SK-N-SH (cell line): Measurements from ENCODE around the gene NOTUM. TPM values are rescaled to one million over a fixed set of nuclear protein-coding genes. Genes with fewer than 3 reads are reported as not detected.

ENCODE experiments used
- CTCF ChIA-PET: fragments of 300-600, 350-600 bp; formaldehyde crosslinking; extraction: SDS; loops from one replicate; lab custom pipeline; 2021; lab: Yijun Ruan, JAX
- POLR2A ChIA-PET: fragments of 350-600 bp; sonication (Branson Sonifier 250); formaldehyde crosslinking; extraction: SDS; loops from one replicate; lab custom pipeline; 2020; ENCODE audit warnings: antibody characterized with exemption, inconsistent platforms; lab: Yijun Ruan, JAX
- DNase-seq: peaks from one replicate; pipeline ENCODE4 v3.0.0; 2012
- H2AFZ ChIP-seq: fragments of 200-600 bp; sonication (generic); 2 replicates; pipeline ENCODE4 v1.8.1; 2016; ENCODE audit warnings: antibody characterized with exemption, mild to moderate bottlenecking, low read depth
- H3F3A ChIP-seq: fragments of 200-600 bp; sonication (generic); replicated peaks from 2 replicates; pipeline ENCODE3; 2016; ENCODE audit warnings: antibody characterized with exemption, mild to moderate bottlenecking; ENCODE audit not compliant: insufficient read depth
- H3K27ac ChIP-seq, 2 experiments: fragments of 200-500 bp in 1 of 2; fragments of 200-600 bp in 1 of 2; sonication (Bioruptor generic) in 1 of 2; sonication (generic), shearing (Covaris generic) in 1 of 2; 2 replicates each; pipeline versions ENCODE4 v1.5.1 to v1.6.1; 2014 to 2016; ENCODE audit warnings: low read depth in 2 of 2, inconsistent platforms in 1 of 2, low read length in 1 of 2, mild to moderate bottlenecking in 1 of 2, mixed read lengths in 1 of 2
- H3K27me3 ChIP-seq: fragments of 200-600 bp; sonication (generic), shearing (Covaris generic); 2 replicates; pipeline ENCODE4 v1.6.1; 2016; ENCODE audit warnings: mixed run types; ENCODE audit not compliant: insufficient read depth
- H3K36me3 ChIP-seq, 2 experiments: fragments of 200-500 bp in 1 of 2; fragments of 200-600 bp in 1 of 2; sonication (Bioruptor generic) in 1 of 2; sonication (generic) in 1 of 2; replicated peaks in 1 of 2; 2 replicates each; pipeline versions ENCODE3 to v1.5.1; 2014 to 2016; ENCODE audit warnings: low read length in 1 of 2, mild to moderate bottlenecking in 1 of 2; ENCODE audit not compliant: insufficient read depth in 2 of 2, control insufficient read depth in 1 of 2
- H3K4me1 ChIP-seq, 2 experiments: fragments of 200-500 bp in 1 of 2; fragments of 200-600 bp in 1 of 2; sonication (Bioruptor generic) in 1 of 2; sonication (generic), shearing (Covaris generic) in 1 of 2; 2 replicates each; pipeline versions ENCODE4 v1.5.1 to v1.6.1; 2014 to 2016; ENCODE audit warnings: low read depth in 1 of 2, low read length in 1 of 2, mixed run types in 1 of 2; ENCODE audit not compliant: insufficient read depth in 2 of 2, control insufficient read depth in 1 of 2
- H3K4me2 ChIP-seq: fragments of 200-600 bp; sonication (generic), shearing (Covaris generic); 2 replicates; pipeline ENCODE4 v1.6.1; 2017; ENCODE audit warnings: mixed run types
- H3K4me3 ChIP-seq, 2 experiments: fragments of 200-500 bp in 1 of 2; fragments of 200-600 bp in 1 of 2; sonication (Bioruptor generic) in 1 of 2; sonication (generic), shearing (Covaris generic) in 1 of 2; 2 replicates each; pipeline versions ENCODE4 v1.5.1 to v1.8.1; 2014 to 2016; ENCODE audit warnings: low read depth in 2 of 2, inconsistent platforms in 1 of 2, low read length in 1 of 2, mild to moderate bottlenecking in 1 of 2, mixed read lengths in 1 of 2, moderate library complexity in 1 of 2
- H3K79me2 ChIP-seq: fragments of 200-600 bp; sonication (generic); 2 replicates; pipeline ENCODE4 v1.8.1; 2017; ENCODE audit warnings: mild to moderate bottlenecking; ENCODE audit not compliant: insufficient read depth
- H3K9ac ChIP-seq: fragments of 200-600 bp; sonication (generic); 2 replicates; pipeline ENCODE4 v1.6.1; 2017; ENCODE audit warnings: mixed run types
- H3K9me2 ChIP-seq: fragments of 200-600 bp; sonication (generic); 2 replicates; pipeline ENCODE4 v1.6.1; 2017; ENCODE audit warnings: mixed run types
- H3K9me3 ChIP-seq: fragments of 200-600 bp; sonication (generic); 2 replicates; pipeline ENCODE4 v1.6.1; 2017; ENCODE audit warnings: mixed run types, mild to moderate bottlenecking, moderate library complexity
- H4K20me1 ChIP-seq: fragments of 200-600 bp; sonication (generic); 2 replicates; pipeline ENCODE4 v1.6.1; 2017; ENCODE audit warnings: mild to moderate bottlenecking, mixed run types; ENCODE audit not compliant: insufficient read depth
- CHD2 ChIP-seq: fragments of 150-350 bp; IDR thresholded peaks from 2 replicates; pipeline ENCODE4 v1.6.1; 2018; ENCODE audit warnings: low read length; ENCODE audit not compliant: partially characterized antibody
- ELF1 ChIP-seq: IDR thresholded peaks from 2 replicates; pipeline ENCODE4 v1.4.0; 2012
- EP300 ChIP-seq, 2 experiments: IDR thresholded peaks; 2 replicates each; pipeline versions ENCODE4 v1.4.0 to v1.6.1; 2012; ENCODE audit warnings: borderline replicate concordance in 1 of 2, low read depth in 1 of 2, low read length in 1 of 2
- FOSL2 ChIP-seq: IDR thresholded peaks from 2 replicates; pipeline ENCODE4 v1.4.0; 2012; ENCODE audit warnings: low read depth, mild to moderate bottlenecking, moderate library complexity, borderline replicate concordance
- GATA2 ChIP-seq: sonication (generic); formaldehyde crosslinking; IDR thresholded peaks from 2 replicates; pipeline ENCODE4 v1.5.0; 2020; ENCODE audit warnings: mild to moderate bottlenecking, missing genetic modification reagents
- JUND ChIP-seq: IDR thresholded peaks from 2 replicates; pipeline ENCODE4 v1.4.0; 2012
- MEF2A ChIP-seq: IDR thresholded peaks from 2 replicates; pipeline ENCODE4 v1.4.0; 2012; ENCODE audit warnings: low read depth, borderline replicate concordance
- NRF1 ChIP-seq: IDR thresholded peaks from 2 replicates; pipeline ENCODE4 v1.6.1; 2012; ENCODE audit warnings: low read depth, mild to moderate bottlenecking, low read length
- PBX3 ChIP-seq: IDR thresholded peaks from 2 replicates; pipeline ENCODE4; 2012
- RAD21 ChIP-seq: IDR thresholded peaks from 2 replicates; pipeline ENCODE4 v1.6.1; 2012; ENCODE audit warnings: mild to moderate bottlenecking, low read length
- RXRA ChIP-seq: IDR thresholded peaks from 2 replicates; pipeline ENCODE4 v1.4.0; 2012; ENCODE audit warnings: low read depth, mild to moderate bottlenecking, borderline replicate concordance
- SMC3 ChIP-seq: IDR thresholded peaks from 2 replicates; pipeline ENCODE4 v1.6.1; 2012; ENCODE audit warnings: low read depth, low read length, improper control_type of control experiment
- TEAD4 ChIP-seq: IDR thresholded peaks from 2 replicates; pipeline ENCODE4 v1.4.0; 2012; ENCODE audit warnings: mild to moderate bottlenecking, borderline replicate concordance; ENCODE audit not compliant: insufficient read depth
- USF1 ChIP-seq: IDR thresholded peaks from 2 replicates; pipeline ENCODE4 v1.4.0; 2012; ENCODE audit warnings: low read depth, borderline replicate concordance
- ZBTB33 ChIP-seq: IDR thresholded peaks from 2 replicates; pipeline ENCODE4 v1.4.0; 2012; ENCODE audit warnings: low read depth, borderline replicate concordance
- WGBS: methylation state at CpG from one replicate; pipeline ENCODE4 v1.1.6; 2017; ENCODE audit warnings: low lambda C conversion rate; 5-methylcytosine and 5-hydroxymethylcytosine counted together
- polyA plus RNA-seq, 3 experiments: library from polyadenylated mRNA; depleted of rRNA; stranded (reverse); fragments of >200 nt; gene quantifications; 2 replicates each; pipeline ENCODE4 v1.2.3, GENCODE V29; 2012
- TF ChIP-seq, protein P1 (sequence below): fragments of 150-350 bp; IDR thresholded peaks from 2 replicates; pipeline ENCODE4 v1.6.1; 2016; ENCODE audit warnings: mild to moderate bottlenecking, low read depth, low read length
- TF ChIP-seq, protein P2 (sequence below): fragments of 200-600 bp; sonication (generic); IDR thresholded peaks from 2 replicates; pipeline ENCODE4 v1.6.1; 2017; ENCODE audit warnings: antibody characterized with exemption, mild to moderate bottlenecking, moderate library complexity

Gene NOTUM
- polyA plus RNA-seq, 1 of the 3 experiments (the other 2 are of a cell fraction): 0.33 TPM

- ChIA-PET POLR2A (interaction anchor here (0.8 kb wide), 1 partner anchor 23 kb away, joined by 3 read pairs; the partner anchor contains the start of gene PYCR1), CTCF (interaction anchor here (0.5 to 3.8 kb wide), 10 partner anchors 10 to 203 kb away, joined by 3 to 22 read pairs (median 4); partner anchors contain the start of genes DCXR and MAFG)
- Histone ChIP-seq H3K36me3 (peaks cover 21 to 52% of the 10 kb centered on the region in 2 experiments), H3K27me3 (no peaks in the 10 kb centered on the region), H2AFZ (no peak overlapping the region), H3K79me2 (peaks cover 45% of the 10 kb centered on the region), H3K4me2 (no peak overlapping the region), H3K9me2 (no peaks in the 10 kb centered on the region), H3F3A (peaks cover 25% of the 10 kb centered on the region), H3K4me3 (no peak overlapping the region), H3K4me1 (peaks cover 15 to 35% of the 10 kb centered on the region in 2 experiments), H3K27ac (no peak overlapping the region), H4K20me1 (peaks cover 47% of the 10 kb centered on the region), H3K9ac (no peak overlapping the region), H3K9me3 (no peaks in the 10 kb centered on the region)
- no peak for TF ChIP-seq FOSL2
- no peak for TF ChIP-seq SMC3
- no peak for TF ChIP-seq RAD21
- TF ChIP-seq PBX3: no peak
- TF ChIP-seq CHD2: no peak
- TF ChIP-seq, protein P1, sequence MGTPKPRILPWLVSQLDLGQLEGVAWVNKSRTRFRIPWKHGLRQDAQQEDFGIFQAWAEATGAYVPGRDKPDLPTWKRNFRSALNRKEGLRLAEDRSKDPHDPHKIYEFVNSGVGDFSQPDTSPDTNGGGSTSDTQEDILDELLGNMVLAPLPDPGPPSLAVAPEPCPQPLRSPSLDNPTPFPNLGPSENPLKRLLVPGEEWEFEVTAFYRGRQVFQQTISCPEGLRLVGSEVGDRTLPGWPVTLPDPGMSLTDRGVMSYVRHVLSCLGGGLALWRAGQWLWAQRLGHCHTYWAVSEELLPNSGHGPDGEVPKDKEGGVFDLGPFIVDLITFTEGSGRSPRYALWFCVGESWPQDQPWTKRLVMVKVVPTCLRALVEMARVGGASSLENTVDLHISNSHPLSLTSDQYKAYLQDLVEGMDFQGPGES: no peak
- TF ChIP-seq EP300 (IDR thresholded peaks at IDR 0.05; ENCODE audit: borderline replicate concordance in 1 of 2, low read depth in 1 of 2, low read length in 1 of 2): no peak
- TF ChIP-seq, protein P2, sequence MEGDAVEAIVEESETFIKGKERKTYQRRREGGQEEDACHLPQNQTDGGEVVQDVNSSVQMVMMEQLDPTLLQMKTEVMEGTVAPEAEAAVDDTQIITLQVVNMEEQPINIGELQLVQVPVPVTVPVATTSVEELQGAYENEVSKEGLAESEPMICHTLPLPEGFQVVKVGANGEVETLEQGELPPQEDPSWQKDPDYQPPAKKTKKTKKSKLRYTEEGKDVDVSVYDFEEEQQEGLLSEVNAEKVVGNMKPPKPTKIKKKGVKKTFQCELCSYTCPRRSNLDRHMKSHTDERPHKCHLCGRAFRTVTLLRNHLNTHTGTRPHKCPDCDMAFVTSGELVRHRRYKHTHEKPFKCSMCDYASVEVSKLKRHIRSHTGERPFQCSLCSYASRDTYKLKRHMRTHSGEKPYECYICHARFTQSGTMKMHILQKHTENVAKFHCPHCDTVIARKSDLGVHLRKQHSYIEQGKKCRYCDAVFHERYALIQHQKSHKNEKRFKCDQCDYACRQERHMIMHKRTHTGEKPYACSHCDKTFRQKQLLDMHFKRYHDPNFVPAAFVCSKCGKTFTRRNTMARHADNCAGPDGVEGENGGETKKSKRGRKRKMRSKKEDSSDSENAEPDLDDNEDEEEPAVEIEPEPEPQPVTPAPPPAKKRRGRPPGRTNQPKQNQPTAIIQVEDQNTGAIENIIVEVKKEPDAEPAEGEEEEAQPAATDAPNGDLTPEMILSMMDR: no peak
- no peak for TF ChIP-seq USF1
- no peak for TF ChIP-seq RXRA
- no peak for TF ChIP-seq JUND
- TF ChIP-seq TEAD4: no peak
- no peak for TF ChIP-seq ELF1
- TF ChIP-seq MEF2A: no peak
- no peak for TF ChIP-seq ZBTB33
- no peak for TF ChIP-seq NRF1
- TF ChIP-seq GATA2 (CRISPR knock-in tag): no peak
- no peak for DNase-seq
- WGBS: 96% methylated on average over 19 of the region's 36 CpGs
These were observed 46.7 kb downstream of the NOTUM start for GRCh38 chr17:81914103-81914850.
